NCI-H1436 (cell line): ENCODE results near the gene CACNA1F.
"Not testable (repeated sequence)": the region's sequence is repeated elsewhere in the genome, so short reads cannot be mapped to it uniquely, and the experiment has no call there.

ENCODE experiments used
- DNase-seq: peaks from one replicate; lab custom pipeline; 2025; lab: John Stamatoyannopoulos, UW

CACNA1F gene

GRCh38 chrX:49176421-49177326 lies 56.5 kb downstream of the CACNA1F start:
- DNase-seq, result no peak

DNA sequence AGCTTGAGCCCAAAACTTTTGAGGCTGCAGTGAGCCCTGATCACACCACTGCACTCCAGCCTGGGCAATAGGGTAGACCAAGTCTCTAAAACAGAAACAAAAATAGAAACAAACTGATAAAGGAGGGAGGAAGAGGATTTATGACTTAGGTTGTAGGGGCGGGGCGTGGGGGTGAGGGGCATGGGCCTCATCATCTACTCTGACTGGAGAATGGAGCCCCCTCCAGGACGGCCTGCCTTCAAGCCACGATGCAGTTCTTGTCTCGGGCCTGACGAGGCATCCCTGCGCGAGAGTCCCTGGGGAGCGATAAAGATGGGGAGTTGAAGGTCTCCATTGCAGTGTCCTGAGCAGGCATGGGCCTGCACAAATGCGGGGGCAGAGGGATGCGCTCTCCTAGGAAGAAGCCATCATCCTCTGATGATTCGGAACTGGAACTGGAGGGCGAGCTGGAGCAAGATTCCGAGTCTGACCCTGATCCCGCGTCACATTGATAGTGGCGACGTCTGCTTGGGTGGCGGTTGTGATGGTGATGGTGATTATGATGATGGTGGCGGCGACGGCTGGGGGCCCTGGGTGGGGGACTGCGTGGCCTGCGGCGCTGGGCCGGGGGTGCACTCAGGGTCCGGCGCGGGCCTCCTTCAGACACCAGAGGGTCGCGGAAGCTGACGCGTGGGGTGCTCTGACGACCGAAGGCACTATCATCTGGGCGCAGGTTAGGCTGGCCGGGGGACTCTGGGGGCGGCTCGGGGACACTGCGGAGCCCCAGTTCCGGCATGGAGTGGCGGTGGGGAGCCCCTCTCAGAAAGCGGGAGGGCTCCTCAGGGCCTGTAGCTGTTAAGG lies 57.5 kb downstream of the CACNA1F start:
- DNase-seq, result no peak

DNA sequence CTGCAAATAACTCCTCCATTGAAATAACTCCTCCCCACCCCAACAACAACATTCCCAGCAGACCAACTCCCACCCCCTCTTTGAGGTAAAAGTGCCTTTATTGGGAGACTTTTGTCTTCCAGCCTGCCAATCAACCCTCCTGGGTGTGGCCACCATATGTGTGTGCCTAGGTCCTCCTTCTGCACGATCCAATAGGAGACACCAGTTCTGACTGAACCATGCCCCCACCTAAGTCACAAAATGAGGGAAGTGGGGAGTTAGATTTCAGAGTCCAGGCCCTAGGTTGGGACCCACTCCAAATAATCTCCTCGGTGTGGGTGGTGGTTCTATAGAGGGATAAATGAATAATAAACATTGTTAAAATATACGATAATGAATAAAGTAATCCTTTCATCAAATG lies 58.4 kb downstream of the CACNA1F start:
- no peak for DNase-seq

DNA sequence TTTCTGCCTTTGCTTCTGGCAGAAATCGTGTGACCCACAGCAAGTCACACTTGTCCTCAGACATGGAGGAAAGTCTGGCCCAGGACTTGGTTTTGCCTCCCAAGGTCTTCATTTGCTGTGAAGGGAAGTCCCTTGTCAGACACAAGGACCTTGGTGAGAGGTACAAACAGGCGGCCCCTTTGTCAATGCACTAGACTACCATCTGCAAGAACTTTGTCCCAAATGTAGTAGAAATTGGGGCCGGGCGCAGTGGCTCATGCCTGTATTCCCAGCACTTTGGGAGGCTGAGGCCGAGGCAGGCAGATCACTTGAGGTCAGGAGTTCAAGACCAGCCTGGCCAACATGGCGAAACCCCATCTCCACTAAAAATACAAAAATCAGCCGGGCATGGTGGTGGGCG lies 59.6 kb downstream of the CACNA1F start:
- DNase-seq, result not testable (repeated sequence)

- peak; percentile 43 for DNase-seq
These were observed 60.8 kb downstream of the CACNA1F start for GRCh38 chrX:49172280-49172780.

DNA sequence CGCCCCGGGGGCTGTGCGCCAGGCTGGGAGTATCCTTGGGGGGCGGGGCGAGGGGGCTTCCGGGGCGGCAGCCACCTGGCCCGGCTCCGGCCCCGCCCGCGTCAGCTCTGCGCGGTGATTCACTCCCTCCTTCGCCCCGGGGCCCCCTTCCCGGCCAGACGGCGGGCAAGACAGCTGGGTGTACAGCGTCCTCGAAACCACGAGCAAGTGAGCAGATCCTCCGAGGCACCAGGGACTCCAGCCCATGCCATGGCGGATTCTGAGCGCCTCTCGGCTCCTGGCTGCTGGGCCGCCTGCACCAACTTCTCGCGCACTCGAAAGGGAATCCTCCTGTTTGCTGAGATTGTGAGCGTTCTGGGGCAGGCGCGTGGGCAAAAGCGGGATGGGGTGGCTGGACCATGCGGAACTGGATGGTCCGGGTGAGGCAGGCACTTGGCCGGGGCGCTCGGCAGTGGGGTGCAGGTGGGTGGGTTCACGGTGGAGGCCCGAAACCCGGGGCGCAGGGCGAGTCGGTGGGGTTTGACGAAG lies 61.3 kb downstream of the CACNA1F start, which contains the start of gene PLP2:
TSS of gene PLP2 (plus strand) at position 147 of the 528 bp plus-strand sequence. CDS start at position 250, 103 bp downstream.
- DNase-seq, result no peak

GRCh38 chrX:49167740-49168108 lies 65.4 kb downstream of the CACNA1F start:
- no peak for DNase-seq

DNA sequence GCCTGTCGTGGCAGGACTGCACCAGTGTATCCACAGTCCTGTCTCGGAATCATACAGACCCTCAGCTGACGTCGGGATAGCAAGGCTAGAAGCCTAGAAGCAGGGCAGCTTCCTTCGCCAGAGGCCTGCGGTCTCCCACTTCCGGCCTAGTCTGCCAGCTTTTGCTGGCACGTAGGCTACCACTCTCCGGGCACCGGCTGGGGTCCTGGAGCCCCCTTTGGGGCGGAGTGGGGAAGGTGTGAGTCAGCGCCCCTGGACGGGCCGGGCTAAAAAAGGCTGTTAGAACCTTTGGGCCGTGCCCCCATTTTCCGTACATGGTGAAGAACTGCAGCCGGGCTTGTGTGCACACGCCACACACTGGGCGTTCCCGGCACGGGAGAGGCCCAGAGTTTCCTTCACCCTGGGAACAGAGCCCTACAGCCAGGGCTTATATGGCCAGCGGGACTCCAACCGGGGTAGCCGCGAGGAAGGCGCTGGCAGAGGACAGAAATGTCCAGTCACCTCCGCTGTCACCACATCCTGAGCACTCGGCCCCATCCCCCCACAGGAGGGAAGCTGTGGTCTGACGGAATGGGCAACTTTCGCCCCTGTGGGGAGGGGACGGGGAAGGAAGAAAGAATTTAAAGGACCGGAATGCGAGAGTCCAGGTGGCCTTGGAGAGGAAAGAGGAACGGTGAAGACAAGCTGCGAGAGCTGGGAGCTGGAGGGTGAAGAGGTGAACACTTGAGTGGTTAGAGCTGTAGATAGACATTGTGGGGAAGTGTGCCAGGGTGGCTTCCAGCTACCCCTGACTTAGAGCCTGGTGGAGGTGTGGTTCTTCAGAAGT lies 66.0 kb downstream of the CACNA1F start:
- DNase-seq, result no peak

GRCh38 chrX:49165901-49166881 lies 66.9 kb downstream of the CACNA1F start:
- DNase-seq, result peak; percentile 88

DNA sequence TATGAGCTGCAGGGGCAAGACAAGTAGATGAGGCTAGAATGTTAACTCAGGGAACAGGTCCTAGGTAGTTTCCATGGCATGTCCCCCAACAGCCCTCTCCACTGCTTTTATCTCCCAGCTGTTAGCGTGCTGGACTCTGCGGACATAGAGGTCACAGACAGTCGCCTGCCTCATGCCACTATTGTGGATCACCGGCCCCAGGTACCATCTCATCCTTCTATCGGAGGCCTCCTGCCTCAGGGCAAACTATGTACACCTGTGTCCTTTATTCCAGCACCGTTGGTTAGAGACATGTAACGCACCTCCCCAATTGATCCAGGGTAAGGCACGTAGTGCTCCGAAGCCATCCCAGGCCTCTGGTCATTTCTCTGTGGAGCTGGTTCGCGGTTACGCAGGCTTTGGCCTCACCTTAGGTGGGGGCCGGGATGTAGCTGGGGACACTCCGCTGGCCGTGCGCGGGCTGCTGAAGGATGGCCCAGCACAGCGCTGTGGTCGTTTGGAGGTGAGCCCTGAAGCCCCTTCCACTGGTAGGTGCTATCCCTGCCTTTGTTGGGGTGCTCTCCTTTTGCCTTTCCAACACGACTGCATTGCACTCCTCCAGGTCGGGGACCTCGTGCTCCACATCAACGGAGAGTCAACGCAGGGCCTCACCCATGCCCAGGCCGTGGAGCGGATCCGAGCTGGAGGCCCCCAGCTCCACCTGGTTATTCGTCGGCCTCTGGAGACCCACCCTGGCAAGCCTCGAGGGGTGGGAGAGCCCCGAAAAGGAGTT lies 68.4 kb downstream of the CACNA1F start:
- no peak for DNase-seq

DNA sequence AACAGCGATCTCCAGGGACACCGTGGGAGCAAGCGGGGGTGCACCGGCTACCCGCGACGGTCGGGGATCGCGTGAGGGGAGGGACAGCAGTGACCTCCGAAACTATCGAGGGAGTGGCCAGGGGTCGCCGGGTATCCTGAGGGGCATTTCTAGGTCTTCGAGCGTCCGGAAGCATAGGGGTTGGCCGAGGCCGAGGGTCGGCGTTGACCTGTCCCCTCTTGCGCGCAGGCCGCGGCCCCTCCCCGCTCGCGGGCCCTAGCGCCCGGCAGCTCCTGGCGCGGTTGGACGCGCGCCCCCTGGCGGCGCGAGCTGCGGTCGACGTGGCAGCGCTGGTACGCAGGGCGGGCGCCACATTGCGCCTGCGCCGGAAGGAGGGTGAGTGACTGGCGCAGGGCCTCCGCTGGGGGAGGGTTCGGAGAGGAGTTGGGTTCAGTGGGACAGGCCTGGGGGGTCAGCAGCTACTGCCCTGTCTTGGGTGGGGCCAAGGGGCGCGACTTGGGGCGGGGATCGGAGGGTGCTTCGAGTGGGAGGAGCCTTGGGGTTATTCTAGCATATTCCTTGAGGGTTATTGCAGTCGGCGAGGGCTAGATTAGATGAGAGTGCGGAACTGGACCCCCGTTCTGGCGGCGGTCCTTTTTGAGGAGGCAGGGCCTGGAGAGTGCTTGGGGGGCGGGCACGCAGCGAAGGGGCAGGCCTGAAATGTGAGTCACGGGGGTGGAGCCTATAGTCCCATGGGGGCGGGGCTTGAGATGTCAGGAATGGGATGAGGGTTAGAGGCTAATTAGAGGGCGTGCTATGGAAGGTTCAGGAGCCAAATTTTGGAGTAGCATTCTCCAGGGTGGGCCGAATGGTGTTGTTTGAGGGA lies 69.4 kb downstream of the CACNA1F start:
- DNase-seq, result peak; percentile 66

- DNase-seq, result no peak
These were observed 70.5 kb downstream of the CACNA1F start, which contains the start of gene MAGIX for GRCh38 chrX:49162620-49163019. Gene MAGIX (plus strand): TSS chrX:49162758. CDS start chrX:49162890, 132 bp downstream.

GRCh38 chrX:49161632-49162031 lies 71.5 kb downstream of the CACNA1F start:
- DNase-seq, result no peak

DNA sequence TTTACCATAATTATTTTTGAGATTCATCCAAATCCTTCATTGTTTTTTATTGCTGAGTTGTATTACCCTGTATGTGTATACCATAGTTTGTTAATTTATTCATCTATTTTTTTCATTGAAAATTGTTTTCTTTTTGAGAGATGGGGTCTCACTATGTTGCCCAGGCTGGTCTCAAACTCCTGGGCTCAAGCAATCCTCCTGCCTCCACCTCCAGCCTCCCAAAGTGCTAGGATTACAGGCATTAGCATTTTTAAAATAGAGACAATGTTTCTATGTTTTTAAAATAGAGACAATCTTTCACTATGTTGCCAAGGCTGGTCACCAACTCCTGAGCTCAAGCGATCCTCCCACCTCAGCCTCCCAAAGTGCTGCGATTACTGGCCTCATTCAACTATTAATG lies 72.2 kb downstream of the CACNA1F start:
- no peak for DNase-seq

GRCh38 chrX:49157194-49157593 lies 75.9 kb downstream of the CACNA1F start:
- DNase-seq, result no peak

GRCh38 chrX:49155900-49156837 lies 77.0 kb downstream of the CACNA1F start:
- peak; percentile 78 for DNase-seq

- DNase-seq, result peak; percentile 56
These were observed 77.8 kb downstream of the CACNA1F start for GRCh38 chrX:49155243-49155899.
